ENCODE measurements around the gene SHOC2. TPM values are rescaled to one million over a fixed set of nuclear protein-coding genes. Genes with fewer than 3 reads are reported as not detected.

Gene SHOC2
- total RNA-seq, 1 donor from 2014 or later = 71.4 TPM

- DNase-seq (ENCODE audit: low spot score) (no peak), ATAC-seq (no peak)
- intact Hi-C loops (cut with DNase I) = no loop called here
Measured at GRCh38 chr10:110932505-110933180, 13.2 kb downstream of the SHOC2 start.

- DNase-seq (ENCODE audit: low spot score) (no peak), ATAC-seq (no peak)
- intact Hi-C loops (cut with DNase I) = no loop called here
Measured at GRCh38 chr10:110936757-110937156, 17.4 kb downstream of the SHOC2 start.

DNA sequence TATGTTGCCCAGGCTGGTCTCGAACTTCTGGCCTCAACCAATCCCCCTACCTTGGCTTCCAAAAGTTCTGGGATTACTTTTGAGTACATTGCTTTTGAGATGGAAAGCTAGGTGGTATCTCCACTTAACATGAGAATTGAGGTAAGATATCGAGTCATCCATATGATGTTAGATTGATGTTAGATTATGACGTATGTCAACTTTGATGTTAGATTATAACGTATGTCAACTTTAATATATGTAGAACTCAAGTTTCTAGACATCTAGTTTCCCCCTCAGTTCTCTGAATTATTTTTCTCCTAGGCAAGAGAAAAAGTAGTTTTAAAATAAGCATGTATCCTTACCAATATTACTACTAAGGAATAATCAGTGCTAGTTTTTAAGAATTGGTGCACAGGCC lies 20.0 kb downstream of the SHOC2 start:
- ATAC-seq = no peak
- intact Hi-C loops (cut with DNase I) = no loop called here
- no peak for DNase-seq (ENCODE audit: low spot score)

DNA sequence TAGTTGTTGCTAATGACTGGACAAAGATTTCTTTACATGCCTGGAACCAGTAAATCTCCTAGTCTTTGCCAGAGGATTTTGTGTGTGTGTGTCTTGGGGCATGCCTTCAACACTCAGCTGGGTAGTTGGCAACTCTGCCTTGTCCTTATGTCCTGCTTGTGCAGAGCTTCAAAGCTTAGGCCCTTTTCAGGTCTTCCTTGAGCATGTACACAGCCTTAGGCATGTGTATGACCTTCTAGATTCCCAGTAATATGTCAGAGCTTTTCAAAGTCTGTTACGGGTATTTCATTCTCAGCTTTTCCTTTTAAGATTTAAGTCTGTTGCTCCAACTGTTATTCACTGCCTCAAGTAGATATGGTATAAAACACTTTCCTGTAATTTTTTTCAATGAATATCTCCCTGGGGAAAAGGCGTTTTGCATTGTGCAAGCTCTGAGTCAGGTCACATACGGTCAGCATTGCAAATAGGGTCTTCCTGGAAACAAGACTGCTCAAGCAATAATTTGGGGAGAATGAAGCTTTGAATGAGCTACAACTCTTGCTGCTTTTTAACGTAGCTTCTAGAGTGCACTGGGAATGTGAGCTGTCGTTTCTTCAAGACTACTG lies 25.5 kb downstream of the SHOC2 start:
- ATAC-seq = peak; percentile 64
- intact Hi-C loops (cut with DNase I) = loop anchor here (5.0 kb wide), 1 partner anchor 32 kb away; no protein-coding TSS in a partner anchor

DNA sequence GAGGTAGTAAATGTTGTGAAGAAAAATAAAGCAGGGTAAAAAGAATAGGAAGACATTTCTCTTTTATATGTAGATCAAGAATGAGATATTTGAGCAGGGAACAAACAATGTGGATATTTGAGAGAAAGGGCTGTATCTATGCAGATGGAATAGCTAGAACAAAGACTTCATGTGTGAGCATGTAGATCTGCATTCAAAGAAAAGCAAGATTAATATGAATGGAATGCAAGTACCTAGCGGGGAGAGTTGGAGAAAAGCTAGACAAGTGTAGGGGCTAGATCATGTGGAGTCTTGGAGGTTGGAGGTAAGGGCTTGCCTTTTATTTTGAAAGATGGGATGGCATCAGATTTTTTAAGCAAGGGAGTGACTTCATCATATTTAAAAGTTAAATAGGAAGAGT lies 27.1 kb downstream of the SHOC2 start:
- no peak for DNase-seq (ENCODE audit: low spot score)
- no peak for ATAC-seq
- intact Hi-C loops (cut with DNase I) = no loop called here

More for the DNA sequence above, 25.5 kb downstream of the SHOC2 start:
- no peak for DNase-seq (ENCODE audit: low spot score)

DNA sequence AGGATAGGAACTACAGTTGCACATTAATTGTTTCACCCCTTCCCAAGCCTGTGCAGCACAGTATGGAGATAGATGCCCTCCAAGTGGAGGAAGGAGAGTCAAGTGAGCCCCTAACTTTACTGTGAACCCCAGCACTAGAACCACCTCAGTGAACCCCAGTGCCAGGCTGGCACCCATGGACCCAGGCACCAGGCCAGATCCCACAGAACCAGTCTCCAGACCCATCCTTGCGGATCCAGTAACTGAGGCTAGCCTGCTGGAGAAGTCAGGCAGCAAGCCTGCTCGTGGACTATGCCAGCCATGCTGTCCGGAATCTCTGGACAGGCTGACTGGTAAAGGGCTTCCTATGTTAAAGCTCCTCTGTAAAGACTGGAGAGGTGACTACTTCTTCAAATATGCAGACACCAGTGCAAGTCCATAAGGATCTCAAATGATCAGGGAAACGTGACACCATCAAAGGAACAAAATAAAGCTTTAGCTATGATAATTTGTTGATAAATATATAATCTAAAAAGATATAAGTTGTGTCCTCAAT lies 27.7 kb downstream of the SHOC2 start:
- DNase-seq (ENCODE audit: low spot score) = no peak
- no peak for ATAC-seq
- intact Hi-C loops (cut with DNase I) = no loop called here

DNA sequence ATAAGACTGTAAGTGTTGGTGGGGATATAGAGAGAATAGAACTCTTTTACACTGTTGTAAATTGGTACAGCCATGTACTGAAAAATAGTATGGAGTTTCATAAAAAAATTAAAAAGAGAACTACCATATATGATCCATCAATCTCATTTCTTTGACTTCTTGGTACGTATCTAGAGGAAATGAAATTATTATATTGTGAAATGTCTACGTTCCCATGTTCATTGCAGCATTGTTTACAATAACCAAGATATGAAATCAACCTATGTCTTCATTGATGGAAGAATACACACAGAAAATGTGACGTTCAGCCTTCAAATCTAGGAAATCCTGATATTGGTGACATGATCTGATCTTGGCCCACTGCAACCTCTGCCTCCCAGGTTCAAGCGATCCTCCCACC lies 32.0 kb downstream of the SHOC2 start:
- ATAC-seq (no peak), DNase-seq (ENCODE audit: low spot score) (no peak)
- intact Hi-C loops (cut with DNase I) = no loop called here

- intact Hi-C loops (cut with DNase I) = no loop called here
- no peak for DNase-seq (ENCODE audit: low spot score)
- ATAC-seq = no peak
Measured at GRCh38 chr10:110957606-110958005, 38.2 kb downstream of the SHOC2 start.

- intact Hi-C loops (cut with DNase I) = no loop called here
- DNase-seq (ENCODE audit: low spot score) (no peak), ATAC-seq (no peak)
Measured at GRCh38 chr10:110959379-110960332, 40.3 kb downstream of the SHOC2 start.

- DNase-seq (ENCODE audit: low spot score) (no peak), ATAC-seq (no peak)
- intact Hi-C loops (cut with DNase I) = no loop called here
Measured at GRCh38 chr10:110960333-110960712, 40.9 kb downstream of the SHOC2 start.

DNA sequence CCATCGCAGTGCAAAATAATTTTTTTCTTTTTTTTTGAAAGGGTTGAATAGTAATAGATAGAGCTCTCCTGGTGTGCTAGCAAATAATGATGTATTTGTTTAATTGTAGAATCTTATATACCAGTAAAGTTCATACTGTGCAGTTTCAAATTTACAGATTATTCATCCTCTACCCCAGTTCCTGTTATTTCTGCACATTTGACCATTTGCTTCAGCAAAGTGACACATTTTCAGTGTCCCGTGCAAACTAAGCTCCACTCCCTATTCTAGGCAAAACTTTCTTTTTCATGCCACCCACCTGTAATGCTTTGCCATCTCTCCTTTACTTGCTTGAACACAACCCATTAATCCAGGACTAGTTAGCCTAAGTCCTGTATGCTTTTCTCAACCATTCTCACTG lies 43.0 kb downstream of the SHOC2 start:
- no peak for ATAC-seq
- DNase-seq (ENCODE audit: low spot score) = no peak
- intact Hi-C loops (cut with DNase I) = no loop called here

GRCh38 chr10:110963162-110963561 lies 43.8 kb downstream of the SHOC2 start:
- ATAC-seq = no peak
- DNase-seq (ENCODE audit: low spot score) = no peak
- intact Hi-C loops (cut with DNase I) = no loop called here

DNA sequence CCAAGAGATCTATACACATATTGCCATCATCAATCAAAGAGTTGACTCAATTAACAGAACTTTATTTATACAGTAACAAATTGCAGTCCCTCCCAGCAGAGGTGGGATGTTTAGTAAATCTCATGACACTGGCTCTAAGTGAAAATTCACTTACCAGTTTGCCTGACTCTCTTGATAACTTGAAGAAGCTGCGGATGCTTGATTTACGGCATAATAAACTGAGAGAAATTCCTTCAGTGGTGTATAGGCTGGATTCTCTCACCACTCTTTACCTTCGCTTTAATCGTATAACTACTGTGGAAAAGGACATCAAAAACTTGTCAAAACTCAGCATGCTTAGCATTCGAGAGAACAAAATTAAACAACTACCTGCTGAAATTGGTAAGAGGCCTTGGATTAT lies 45.3 kb downstream of the SHOC2 start:
- DNase-seq (ENCODE audit: low spot score) = no peak
- ATAC-seq = no peak
- intact Hi-C loops (cut with DNase I) = no loop called here

DNA sequence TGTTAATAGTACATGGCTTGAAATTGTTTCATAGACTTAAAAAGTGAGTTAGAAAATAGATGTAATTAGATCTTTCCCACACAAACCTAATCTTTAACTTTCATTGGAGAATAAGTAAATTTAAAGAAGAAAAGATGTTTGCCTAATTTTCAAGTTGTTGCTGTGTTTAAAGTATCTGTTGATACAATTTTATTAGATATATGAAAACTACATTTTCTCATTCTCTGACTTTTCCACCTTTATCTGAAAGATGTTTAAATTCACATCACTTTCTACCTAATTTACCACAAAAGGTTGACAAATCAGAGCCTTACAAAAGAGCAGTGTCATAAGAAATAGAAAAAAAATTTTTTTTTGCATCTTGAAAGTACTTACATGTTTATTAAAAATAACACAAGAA lies 45.8 kb downstream of the SHOC2 start:
- intact Hi-C loops (cut with DNase I) = no loop called here
- DNase-seq (ENCODE audit: low spot score) (no peak), ATAC-seq (no peak)

- intact Hi-C loops (cut with DNase I) = no loop called here
- DNase-seq (ENCODE audit: low spot score) = no peak
- no peak for ATAC-seq
Measured at GRCh38 chr10:110966146-110966545, 46.7 kb downstream of the SHOC2 start.

- ATAC-seq = no peak
- intact Hi-C loops (cut with DNase I) = no loop called here
- no peak for DNase-seq (ENCODE audit: low spot score)
Measured at GRCh38 chr10:110967009-110967630, 47.7 kb downstream of the SHOC2 start.

DNA sequence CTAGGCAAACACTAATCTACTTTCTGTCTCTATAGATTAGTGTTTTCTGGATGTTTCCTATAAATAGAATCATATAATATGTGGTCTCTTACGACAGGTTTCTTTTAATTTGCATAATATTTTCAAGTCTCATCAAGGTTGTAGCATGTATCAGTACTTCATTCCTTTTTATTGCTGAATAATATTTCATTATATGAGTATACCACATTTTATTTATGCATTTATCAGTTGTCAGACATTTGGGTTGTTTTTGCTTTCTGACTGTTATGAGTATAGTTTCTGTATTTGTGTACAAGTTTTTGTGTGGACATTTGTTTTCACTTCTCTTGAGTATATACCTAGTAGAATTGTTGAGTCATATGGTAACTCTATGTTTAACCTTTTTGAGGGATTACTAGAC lies 48.2 kb downstream of the SHOC2 start:
- ATAC-seq (no peak), DNase-seq (ENCODE audit: low spot score) (no peak)
- intact Hi-C loops (cut with DNase I) = no loop called here

GRCh38 chr10:110969183-110969582 lies 49.8 kb downstream of the SHOC2 start:
- no peak for ATAC-seq
- no peak for DNase-seq (ENCODE audit: low spot score)
- intact Hi-C loops (cut with DNase I) = no loop called here

DNA sequence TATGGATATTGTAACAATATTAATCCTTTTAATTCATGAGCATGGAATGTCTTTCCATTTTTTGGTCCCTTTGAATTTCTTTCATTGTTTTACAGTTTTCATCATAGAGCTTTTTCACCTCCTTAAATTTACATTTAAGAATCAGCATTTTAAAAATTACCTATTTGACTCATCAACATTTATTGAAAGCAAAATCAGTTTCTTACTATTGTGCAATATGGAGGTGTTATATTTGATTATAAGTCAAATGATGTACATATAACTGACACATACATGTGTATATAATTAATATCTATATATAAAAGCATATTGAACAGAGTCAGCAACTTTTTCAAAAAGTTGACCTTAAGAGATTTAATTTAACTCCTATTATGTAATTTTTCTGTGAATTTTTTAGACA lies 52.2 kb downstream of the SHOC2 start:
- ATAC-seq (no peak), DNase-seq (ENCODE audit: low spot score) (no peak)
- intact Hi-C loops (cut with DNase I) = no loop called here
